SK-N-MC (cell line): ENCODE data around the gene FAM53B.

Experiments used
- EZH2 ChIP-seq: fragments of 200-600 bp; sonication (generic); IDR thresholded peaks from one replicate; pipeline ENCODE4 v1.6.1; 2017; ENCODE audit warnings: antibody characterized with exemption
- POLR2AphosphoS5 ChIP-seq: IDR thresholded peaks from 2 replicates; pipeline ENCODE4 v1.6.1; 2012; ENCODE audit warnings: mild to moderate bottlenecking, low read depth, low read length, borderline replicate concordance

DNA sequence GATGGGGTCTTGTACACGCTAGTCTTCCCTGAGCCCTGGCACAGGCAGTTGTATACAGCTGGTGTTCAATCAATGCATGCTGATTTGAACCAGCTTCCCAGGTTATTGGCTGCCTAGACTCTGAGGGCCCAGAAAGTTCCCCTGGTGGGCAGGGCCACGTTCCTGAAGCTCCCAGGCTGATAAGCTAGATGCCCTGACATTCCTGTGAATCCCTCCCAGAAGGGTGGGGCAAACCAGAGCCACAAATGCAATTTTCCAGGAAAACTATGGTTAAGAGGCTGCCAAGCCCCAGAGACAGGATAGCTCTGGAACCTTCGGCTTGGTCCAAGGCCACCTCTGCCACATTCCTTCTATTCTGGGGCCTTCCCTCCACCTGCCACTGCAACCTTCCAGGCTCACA lies 78.2 kb downstream of the FAM53B start:
- no peak for TF ChIP-seq EZH2
- no peak for TF ChIP-seq POLR2AphosphoS5
